Measurements from ENCODE around the gene MACF1.

Gene MACF1

DNA sequence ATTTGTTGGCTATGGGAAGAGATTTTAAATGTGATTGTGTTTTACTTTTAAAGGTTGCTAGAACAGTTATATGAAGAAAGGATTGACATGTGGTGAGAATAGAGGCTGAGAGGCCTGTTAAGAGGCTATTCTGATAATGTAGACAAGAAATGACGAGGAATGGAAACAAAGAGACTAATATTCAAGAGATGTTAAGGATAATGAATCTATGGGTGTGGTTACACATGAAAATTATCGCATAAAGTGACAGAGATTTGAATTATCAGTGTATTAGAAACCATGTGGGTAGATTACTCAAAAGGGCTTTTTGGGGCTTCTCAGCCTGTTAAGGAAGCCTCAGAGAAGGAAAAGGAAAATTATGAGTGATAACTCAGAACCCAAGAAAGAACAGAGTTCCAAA lies 120.4 kb downstream of the MACF1 start:
- in situ Hi-C loops (cut with HindIII; ENCODE audit: low sequenced_read_pairs) = no loop called here
- DNase-seq (ENCODE audit: low read depth) = no peak
- H3K4me3 ChIP-seq (ENCODE audit: low read depth, low read length) = no peak overlapping the region
- TF ChIP-seq, protein P1, sequence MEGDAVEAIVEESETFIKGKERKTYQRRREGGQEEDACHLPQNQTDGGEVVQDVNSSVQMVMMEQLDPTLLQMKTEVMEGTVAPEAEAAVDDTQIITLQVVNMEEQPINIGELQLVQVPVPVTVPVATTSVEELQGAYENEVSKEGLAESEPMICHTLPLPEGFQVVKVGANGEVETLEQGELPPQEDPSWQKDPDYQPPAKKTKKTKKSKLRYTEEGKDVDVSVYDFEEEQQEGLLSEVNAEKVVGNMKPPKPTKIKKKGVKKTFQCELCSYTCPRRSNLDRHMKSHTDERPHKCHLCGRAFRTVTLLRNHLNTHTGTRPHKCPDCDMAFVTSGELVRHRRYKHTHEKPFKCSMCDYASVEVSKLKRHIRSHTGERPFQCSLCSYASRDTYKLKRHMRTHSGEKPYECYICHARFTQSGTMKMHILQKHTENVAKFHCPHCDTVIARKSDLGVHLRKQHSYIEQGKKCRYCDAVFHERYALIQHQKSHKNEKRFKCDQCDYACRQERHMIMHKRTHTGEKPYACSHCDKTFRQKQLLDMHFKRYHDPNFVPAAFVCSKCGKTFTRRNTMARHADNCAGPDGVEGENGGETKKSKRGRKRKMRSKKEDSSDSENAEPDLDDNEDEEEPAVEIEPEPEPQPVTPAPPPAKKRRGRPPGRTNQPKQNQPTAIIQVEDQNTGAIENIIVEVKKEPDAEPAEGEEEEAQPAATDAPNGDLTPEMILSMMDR (IDR thresholded peaks at IDR 0.05; ENCODE audit: low read depth, low read length, missing control alignments) = no peak

DNA sequence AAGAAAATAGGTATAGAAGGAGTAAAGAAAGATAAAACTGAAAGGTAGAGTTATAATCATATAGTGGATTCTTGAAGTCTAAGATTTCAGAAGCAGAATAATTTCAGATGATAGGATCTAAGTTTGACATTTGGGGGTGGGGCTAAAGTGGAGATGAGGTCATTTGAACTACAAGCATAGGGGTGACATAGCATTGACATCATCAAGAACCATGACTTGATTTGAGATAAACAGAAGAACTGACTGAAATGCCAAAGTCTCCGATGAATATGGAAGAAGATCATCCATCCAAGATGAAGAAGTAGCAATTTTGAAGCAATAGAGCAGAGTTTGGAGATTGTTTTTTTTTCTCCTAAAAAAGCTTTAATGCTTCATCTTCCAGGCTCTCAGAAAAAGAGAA lies 122.3 kb downstream of the MACF1 start:
- in situ Hi-C loops (cut with HindIII; ENCODE audit: low sequenced_read_pairs) = no loop called here

DNA sequence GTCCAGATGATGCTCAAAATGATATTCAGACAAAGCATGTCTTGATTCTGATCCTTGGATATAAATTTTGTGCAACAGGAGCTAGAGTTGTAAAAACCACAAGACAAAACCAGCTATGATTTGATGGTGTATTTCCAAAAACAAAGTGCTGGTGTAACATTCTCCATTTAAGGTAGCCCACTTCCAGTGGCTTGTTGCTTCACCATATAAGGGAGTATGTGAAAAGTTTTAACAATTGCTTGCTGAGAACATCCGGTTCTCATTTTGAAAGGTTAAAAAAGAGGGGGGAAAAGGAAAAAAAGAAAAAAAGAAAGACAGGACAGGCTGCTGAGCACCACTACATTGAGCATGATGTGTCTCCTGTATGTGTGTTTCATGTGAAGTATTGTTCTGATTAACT lies 123.6 kb downstream of the MACF1 start:
- in situ Hi-C loops (cut with HindIII; ENCODE audit: low sequenced_read_pairs) = no loop called here
- TF ChIP-seq, protein P1 (IDR thresholded peaks at IDR 0.05; ENCODE audit: low read depth, low read length, missing control alignments) = no peak

More for the DNA sequence above, 122.3 kb downstream of the MACF1 start:
- no peak for DNase-seq (ENCODE audit: low read depth)
- no peak overlapping the region for H3K4me3 ChIP-seq (ENCODE audit: low read depth, low read length)
- TF ChIP-seq, protein P1 (IDR thresholded peaks at IDR 0.05; ENCODE audit: low read depth, low read length, missing control alignments) = no peak

DNA sequence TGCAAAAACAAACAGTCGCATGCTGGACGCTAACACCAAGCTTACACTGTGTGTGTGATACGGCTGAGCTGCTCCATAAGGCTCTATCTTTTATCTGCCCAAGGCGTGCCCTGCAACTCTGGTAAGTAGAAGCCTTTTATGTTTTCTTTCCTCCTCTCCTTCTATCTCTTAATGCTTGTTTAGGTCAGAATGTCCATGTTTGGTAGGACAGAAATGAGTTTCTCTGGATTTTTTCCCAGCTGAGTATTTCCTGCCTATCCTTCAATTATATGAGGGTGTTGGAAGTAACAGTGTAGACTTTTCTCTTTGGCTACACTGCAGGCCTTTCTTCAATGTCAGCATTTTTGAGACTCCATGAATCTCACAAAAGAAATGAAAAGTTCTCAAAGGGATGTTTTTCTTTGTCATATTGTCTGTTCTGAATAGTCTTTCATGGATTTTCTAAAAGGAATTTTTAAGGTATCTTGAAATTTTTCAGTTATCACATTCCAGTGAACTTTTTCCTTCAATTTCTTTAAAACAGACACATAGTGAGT lies 124.2 kb downstream of the MACF1 start:
- TF ChIP-seq, protein P1 (IDR thresholded peaks at IDR 0.05; ENCODE audit: low read depth, low read length, missing control alignments) = no peak
- H3K4me3 ChIP-seq (ENCODE audit: low read depth, low read length) = no peak overlapping the region
- DNase-seq (ENCODE audit: low read depth) = no peak
- in situ Hi-C loops (cut with HindIII; ENCODE audit: low sequenced_read_pairs) = no loop called here

More for the DNA sequence above, 123.6 kb downstream of the MACF1 start:
- no peak overlapping the region for H3K4me3 ChIP-seq (ENCODE audit: low read depth, low read length)
- no peak for DNase-seq (ENCODE audit: low read depth)

DNA sequence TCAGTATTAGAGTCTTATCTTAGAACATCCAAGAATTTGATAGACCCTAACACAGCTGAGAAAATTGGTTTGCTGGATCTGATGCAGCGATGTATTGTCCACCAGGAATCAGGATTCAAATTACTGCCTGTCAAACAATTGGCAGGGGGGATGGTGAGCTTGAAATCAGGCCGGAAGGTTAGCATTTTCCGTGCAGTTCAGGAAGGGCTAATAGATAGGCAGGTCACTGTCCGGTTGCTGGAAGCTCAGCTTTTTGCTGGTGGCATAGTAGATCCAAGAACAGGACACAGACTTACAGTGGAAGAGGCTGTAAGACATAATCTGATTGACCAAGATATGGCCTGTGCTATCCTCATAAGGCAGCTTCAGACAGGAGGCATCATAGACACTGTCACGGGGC lies 127.2 kb downstream of the MACF1 start:
- DNase-seq (ENCODE audit: low read depth) = no peak
- in situ Hi-C loops (cut with HindIII; ENCODE audit: low sequenced_read_pairs) = no loop called here
- no peak overlapping the region for H3K4me3 ChIP-seq (ENCODE audit: low read depth, low read length)
- TF ChIP-seq, protein P1 (IDR thresholded peaks at IDR 0.05; ENCODE audit: low read depth, low read length, missing control alignments) = no peak

DNA sequence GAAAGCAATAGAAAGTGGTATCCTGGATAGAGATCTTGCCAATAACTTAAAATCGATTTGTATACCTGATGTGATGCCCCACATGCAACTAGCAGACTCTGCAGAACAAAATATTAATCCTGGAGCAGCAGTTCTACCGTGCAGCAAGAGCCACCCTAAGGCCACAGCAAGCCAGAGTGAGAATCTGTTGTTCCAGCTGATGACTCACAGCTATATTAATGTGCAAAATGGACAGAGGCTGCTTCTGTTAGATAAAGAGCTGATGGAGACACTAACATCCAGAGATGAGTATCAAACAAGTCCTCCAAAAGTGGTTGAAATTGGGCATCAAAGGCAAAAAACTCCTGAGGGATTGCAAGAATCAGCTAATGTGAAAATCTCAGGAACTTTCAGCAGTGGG lies 127.8 kb downstream of the MACF1 start:
- TF ChIP-seq, protein P1 (IDR thresholded peaks at IDR 0.05; ENCODE audit: low read depth, low read length, missing control alignments) = no peak
- in situ Hi-C loops (cut with HindIII; ENCODE audit: low sequenced_read_pairs) = no loop called here
- no peak overlapping the region for H3K4me3 ChIP-seq (ENCODE audit: low read depth, low read length)
- DNase-seq (ENCODE audit: low read depth) = no peak
